H1 (cell line): ENCODE measurements around the gene RNF175. TPM values are rescaled to one million over a fixed set of nuclear protein-coding genes. Genes with fewer than 3 reads are reported as not detected.

Experiments used
- CTCF ChIA-PET: fragments of 300-600 bp; sonication (Branson Sonifier 250); formaldehyde crosslinking; loops from one replicate; lab custom pipeline; 2021; ENCODE audit not compliant: partially characterized antibody; lab: Charles Lee
- POLR2A ChIA-PET: fragments of 300-600 bp; sonication (Branson Sonifier 250); formaldehyde crosslinking; loops from one replicate; lab custom pipeline; 2021; ENCODE audit warnings: inconsistent platforms; ENCODE audit not compliant: partially characterized antibody; lab: Charles Lee
- DNase-seq, 2 experiments: peaks; one replicate each; pipeline versions ENCODE4 v3.0.0 to v3.0.0-alpha.2; 2010 to 2022; ENCODE audit warnings: low spot score in 2 of 2, low read depth in 1 of 2, mixed read lengths in 1 of 2
- FAIRE-seq: peaks from 2 replicates; lab custom pipeline; 2011; peaks lifted over from hg19 to GRCh38; lab: Jason Lieb, UNC
- H2AFZ ChIP-seq: 2 replicates; pipeline ENCODE4 v1.8.1; 2012; ENCODE audit warnings: low read length, inconsistent platforms
- H2AK5ac ChIP-seq: 2 replicates; pipeline ENCODE4 v1.6.1; 2013; ENCODE audit warnings: low read depth, low read length
- H2BK120ac ChIP-seq: replicated peaks from 2 replicates; pipeline ENCODE3; 2013; ENCODE audit warnings: low read depth, low read length, inconsistent platforms
- H2BK12ac ChIP-seq: 2 replicates; pipeline ENCODE4 v1.6.1; 2013; ENCODE audit warnings: low read depth, low read length
- H2BK15ac ChIP-seq: 2 replicates; pipeline ENCODE4 v1.6.1; 2013; ENCODE audit warnings: low read length
- H2BK20ac ChIP-seq: 2 replicates; pipeline ENCODE4 v1.6.1; 2013; ENCODE audit warnings: low read length
- H2BK5ac ChIP-seq: 2 replicates; pipeline ENCODE4 v1.6.1; 2013; ENCODE audit warnings: low read depth, low read length
- H3K14ac ChIP-seq: 2 replicates; pipeline ENCODE4 v1.6.1; 2013; ENCODE audit warnings: inconsistent platforms; ENCODE audit not compliant: insufficient read length
- H3K18ac ChIP-seq: 2 replicates; pipeline ENCODE4 v1.6.1; 2013; ENCODE audit warnings: low read length; ENCODE audit errors: extremely low read depth
- H3K23ac ChIP-seq: 2 replicates; pipeline ENCODE4 v1.6.1; 2013; ENCODE audit warnings: inconsistent platforms; ENCODE audit not compliant: insufficient read length
- H3K23me2 ChIP-seq: 2 replicates; pipeline ENCODE4 v1.6.1; 2013; ENCODE audit warnings: low read depth, low read length
- H3K27ac ChIP-seq: 2 replicates; pipeline ENCODE4 v1.6.1; 2011; ENCODE audit warnings: low read depth, low read length, inconsistent platforms
- H3K27me3 ChIP-seq, 4 experiments: replicated peaks in 1 of 4; 1 replicate in 1 of 4; 2 replicates in 3 of 4; pipeline versions ENCODE4 v1.6.1 to v1.8.1; 2011 to 2013; ENCODE audit warnings: low read length in 3 of 4, mild to moderate bottlenecking in 3 of 4, inconsistent platforms in 2 of 4, mixed read lengths in 2 of 4, moderate library complexity in 1 of 4; ENCODE audit not compliant: control insufficient read depth in 3 of 4, insufficient read depth in 3 of 4; ENCODE audit errors: extremely low read depth in 1 of 4
- H3K36me3 ChIP-seq, 4 experiments: 2 replicates each; pipeline versions ENCODE4 v1.6.1 to v1.8.1; 2011 to 2013; ENCODE audit warnings: mild to moderate bottlenecking in 4 of 4, low read length in 3 of 4, moderate library complexity in 2 of 4, control low read depth in 1 of 4, inconsistent platforms in 1 of 4; ENCODE audit not compliant: insufficient read depth in 4 of 4, control insufficient read depth in 2 of 4
- H3K4ac ChIP-seq: replicated peaks from 2 replicates; pipeline ENCODE3; 2013; ENCODE audit warnings: low read length, low read depth, mixed read lengths, inconsistent platforms; ENCODE audit not compliant: insufficient read length
- H3K4me1 ChIP-seq, 4 experiments: replicated peaks in 1 of 4; 1 replicate in 1 of 4; 2 replicates in 3 of 4; pipeline versions ENCODE4 v1.6.1 to v1.8.1; 2011 to 2013; ENCODE audit warnings: low read length in 3 of 4, inconsistent platforms in 2 of 4, mixed read lengths in 1 of 4; ENCODE audit not compliant: insufficient read depth in 4 of 4, control insufficient read depth in 3 of 4
- H3K4me2 ChIP-seq, 2 experiments: 2 replicates each; pipeline versions ENCODE4 v1.6.1 to v1.8.1; 2011 to 2013; ENCODE audit warnings: low read depth in 2 of 2, low read length in 2 of 2, control low read depth in 1 of 2, inconsistent platforms in 1 of 2, mild to moderate bottlenecking in 1 of 2; ENCODE audit not compliant: insufficient read depth in 1 of 2
- H3K4me3 ChIP-seq, 4 experiments: fragments of 200-600, 300-600 bp in 1 of 4; sonication (generic), shearing (Covaris generic), sonication (Bioruptor Twin) in 1 of 4; 2 replicates each; pipeline versions ENCODE4 v1.5.1 to v1.8.1; 2011 to 2016; ENCODE audit warnings: low read length in 4 of 4, low read depth in 3 of 4, control low read depth in 2 of 4, inconsistent platforms in 2 of 4, mild to moderate bottlenecking in 2 of 4, mixed read lengths in 1 of 4, moderate library complexity in 1 of 4; ENCODE audit not compliant: insufficient read depth in 2 of 4; ENCODE audit errors: extremely low read depth in 1 of 4
- H3K56ac ChIP-seq: replicated peaks from 2 replicates; pipeline ENCODE3; 2013; ENCODE audit warnings: low read depth, mild to moderate bottlenecking, mixed read lengths, low read length, inconsistent platforms; ENCODE audit not compliant: insufficient read length
- H3K79me1 ChIP-seq: 2 replicates; pipeline ENCODE4 v1.6.1; 2013; ENCODE audit warnings: low read depth, low read length, control low read depth
- H3K79me2 ChIP-seq, 2 experiments: 2 replicates each; pipeline versions ENCODE4 v1.6.1 to v1.8.1; 2012 to 2013; ENCODE audit warnings: low read length in 2 of 2, mild to moderate bottlenecking in 2 of 2, inconsistent platforms in 1 of 2; ENCODE audit not compliant: insufficient read depth in 2 of 2, control insufficient read depth in 1 of 2
- H3K9ac ChIP-seq, 4 experiments: replicated peaks in 1 of 4; 1 replicate in 1 of 4; 2 replicates in 3 of 4; pipeline versions ENCODE4 v1.6.1 to v1.8.1; 2011 to 2013; ENCODE audit warnings: low read depth in 3 of 4, low read length in 3 of 4, control low read depth in 2 of 4, mild to moderate bottlenecking in 2 of 4, moderate library complexity in 2 of 4, inconsistent platforms in 1 of 4; ENCODE audit errors: extremely low read depth in 1 of 4
- H3K9me3 ChIP-seq, 2 experiments: 2 replicates each; pipeline versions ENCODE4 v1.6.1 to v1.8.1; 2012 to 2013; ENCODE audit warnings: mild to moderate bottlenecking in 2 of 2, moderate library complexity in 2 of 2, control low read depth in 1 of 2, inconsistent platforms in 1 of 2, low read depth in 1 of 2, low read length in 1 of 2, mixed read lengths in 1 of 2; ENCODE audit not compliant: insufficient read depth in 2 of 2
- H4K20me1 ChIP-seq, 2 experiments: replicated peaks in 1 of 2; 2 replicates each; pipeline versions ENCODE3 to v1.8.1; 2011 to 2013; ENCODE audit warnings: inconsistent platforms in 2 of 2, low read length in 2 of 2, mild to moderate bottlenecking in 1 of 2; ENCODE audit not compliant: insufficient read depth in 2 of 2, control insufficient read depth in 1 of 2
- H4K5ac ChIP-seq: 2 replicates; pipeline ENCODE4 v1.6.1; 2013; ENCODE audit warnings: low read length, low read depth, mixed read lengths, inconsistent platforms; ENCODE audit not compliant: insufficient read length
- H4K8ac ChIP-seq: 2 replicates; pipeline ENCODE4 v1.8.0; 2013; ENCODE audit warnings: mild to moderate bottlenecking, moderate library complexity, low read length, inconsistent platforms; ENCODE audit not compliant: insufficient read depth; ENCODE audit errors: extremely low read depth
- H4K91ac ChIP-seq: replicated peaks from 2 replicates; pipeline ENCODE3; 2013; ENCODE audit warnings: low read length, mixed read lengths, inconsistent platforms; ENCODE audit not compliant: insufficient read length
- CEBPB ChIP-seq: IDR thresholded peaks from 2 replicates; pipeline ENCODE4 v1.6.1; 2012; ENCODE audit warnings: low read depth, low read length
- CTBP2 ChIP-seq: IDR thresholded peaks from 2 replicates; pipeline ENCODE4 v1.7.0; 2011; ENCODE audit warnings: borderline replicate concordance, mild to moderate bottlenecking, moderate library complexity, mixed read lengths, low read length; ENCODE audit not compliant: insufficient read depth, insufficient read length
- EP300 ChIP-seq, 2 experiments: IDR thresholded peaks; 1 replicate in 1 of 2; 2 replicates in 1 of 2; pipeline ENCODE4 v1.6.1; 2011 to 2012; ENCODE audit warnings: low read depth in 2 of 2, low read length in 2 of 2, mild to moderate bottlenecking in 2 of 2, borderline replicate concordance in 1 of 2, inconsistent platforms in 1 of 2, moderate library complexity in 1 of 2
- EZH2 ChIP-seq: fragments of 200-600 bp; sonication (generic); IDR thresholded peaks from 2 replicates; pipeline ENCODE4 v1.7.1; 2012; ENCODE audit warnings: low read depth, mild to moderate bottlenecking, moderate library complexity, low read length, inconsistent platforms; ENCODE audit not compliant: severe bottlenecking
- POLR2AphosphoS5 ChIP-seq: IDR thresholded peaks from 2 replicates; pipeline ENCODE4 v1.6.1; 2011; ENCODE audit warnings: low read depth, low read length
- RBBP5 ChIP-seq: IDR thresholded peaks from 2 replicates; pipeline ENCODE4 v1.7.1; 2012; ENCODE audit warnings: low read depth, mild to moderate bottlenecking, inconsistent platforms, low read length, moderate library complexity, borderline replicate concordance
- TAF1 ChIP-seq: IDR thresholded peaks from 2 replicates; pipeline ENCODE4 v1.6.1; 2011; ENCODE audit warnings: mild to moderate bottlenecking, low read depth, low read length
- TAF7 ChIP-seq: optimal IDR thresholded peaks from 2 replicates; pipeline ENCODE3; 2011; ENCODE audit warnings: low read depth, mild to moderate bottlenecking, inconsistent platforms, low read length, moderate library complexity, borderline replicate concordance
- TCF12 ChIP-seq: IDR thresholded peaks from 2 replicates; pipeline ENCODE4 v1.6.1; 2011; ENCODE audit warnings: low read depth, mild to moderate bottlenecking, low read length
- YY1 ChIP-seq: IDR thresholded peaks from 2 replicates; pipeline ENCODE4 v1.6.1; 2011; ENCODE audit warnings: low read depth, mild to moderate bottlenecking, low read length
- WGBS, 2 experiments: shearing (Covaris generic) in 1 of 2; methylation state at CpG; one replicate each; pipeline versions ENCODE4 v1.1.6 to v1.1.7; 2013 to 2015; ENCODE audit warnings: low lambda C conversion rate in 2 of 2, mixed read lengths in 2 of 2, inconsistent platforms in 1 of 2, low coverage in 1 of 2, missing lambda C conversion rate in 1 of 2; ENCODE audit not compliant: insufficient replicate concordance in 2 of 2, insufficient coverage in 1 of 2, insufficient read length in 1 of 2; ENCODE audit errors: extremely low coverage in 1 of 2, missing lambda C conversion rate in 1 of 2; 5-methylcytosine and 5-hydroxymethylcytosine counted together
- polyA plus RNA-seq, 7 experiments: library from polyadenylated mRNA; depleted of rRNA in 3 of 7; stranded (reverse) in 5 of 7; unstranded in 2 of 7; fragments of >200 nt in 5 of 7; fragments of 200-250 nt in 2 of 7; gene quantifications; 1 replicate in 5 of 7; 2 replicates in 1 of 7; 4 replicates in 1 of 7; pipeline versions ENCODE4 v1.2.1 to v1.2.3, GENCODE V29; 2011 to 2013; ENCODE audit warnings: missing spikeins in 2 of 7, mixed read lengths in 2 of 7
- total RNA-seq: library from RNA; stranded (reverse); fragmentation: NEBNext Ultra II Directional; extraction: Animal tissue kit (Norgen Biotek cat#: 25700); gene quantifications from 2 replicates; pipeline ENCODE4 v1.2.1, GENCODE V29; 2021

RNF175 gene
- total and polyA plus RNA-seq, 2 of the 8 experiments (the other 6 are each of a cell fraction or from before 2014, with no cell fraction given), result 7.9 to 9.8 TPM

- peak overlapping the region; percentile 87; the same call in 1 of the 2 replicates for H4K8ac ChIP-seq
- no peak overlapping the region for H3K27ac ChIP-seq
- H4K91ac ChIP-seq, result peak overlapping the region; percentile 98
- peak overlapping the region; percentile 87 for H2BK20ac ChIP-seq
- peak overlapping the region; percentile 30 for H2BK120ac ChIP-seq
- peak; percentile 85 to 97 for DNase-seq
- H4K20me1 ChIP-seq, result peaks cover 0 to 4% of the 10 kb centered on the region in 2 experiments
- H2BK12ac ChIP-seq, result peak overlapping the region; percentile 98
- peaks cover 0 to 18% (median 12%) of the 10 kb centered on the region in 4 experiments; a peak in 6 of 7 replicates for H3K4me1 ChIP-seq
- H2AK5ac ChIP-seq, result peak overlapping the region; percentile 75
- H3K9ac ChIP-seq, result peak overlapping the region in 3 of 4 experiments; percentile 71 to 82 (median 75); a peak in 6 of 7 replicates
- H3K9me3 ChIP-seq, result no peaks in the 10 kb centered on the region
- H2BK5ac ChIP-seq, result peak overlapping the region; percentile 97; the same call in 1 of the 2 replicates
- WGBS, 2 experiments, result 9% methylated on average over 37 of the region's 37 CpGs; no CpG with 5 or more reads in 1 of the 2 experiments
- no peak overlapping the region for H3K23ac ChIP-seq
- peaks cover 0 to 11% (median 8%) of the 10 kb centered on the region in 4 experiments; a peak in 5 of 7 replicates for H3K27me3 ChIP-seq
- no peak overlapping the region for H3K56ac ChIP-seq
- H3K23me2 ChIP-seq, result peaks cover 29% of the 10 kb centered on the region
- peak overlapping the region; percentile 64; the same call in 1 of the 2 replicates for H2AFZ ChIP-seq
- peak overlapping the region; percentile 59 to 94 (median 78) for H3K4me3 ChIP-seq
- H2BK15ac ChIP-seq, result peak overlapping the region; percentile 96
- FAIRE-seq, result peak; percentile 86
- H3K14ac ChIP-seq, result no peak overlapping the region
- H3K79me1 ChIP-seq, result peaks cover 4% of the 10 kb centered on the region; the same call in 1 of the 2 replicates
- peaks cover 12 to 19% of the 10 kb centered on the region in 2 experiments for H3K79me2 ChIP-seq
- no peaks in the 10 kb centered on the region for H3K36me3 ChIP-seq
- no peak overlapping the region for H4K5ac ChIP-seq
- CTCF ChIA-PET, result interaction anchor here (0.6 to 9.5 kb wide), 42 partner anchors 8 to 715 kb away, joined by 3 to 117 read pairs (median 4); no protein-coding TSS in a partner anchor
- H3K4ac ChIP-seq, result peak overlapping the region; percentile 30
- H3K4me2 ChIP-seq, result peak overlapping the region; percentile 85 to 96
- POLR2A ChIA-PET, result interaction anchor here (0.9 to 5.1 kb wide), 9 partner anchors 8 to 557 kb away, joined by 3 to 77 read pairs (median 6); no protein-coding TSS in a partner anchor
- H3K18ac ChIP-seq, result peak overlapping the region; percentile 95
- TF ChIP-seq TCF12 (no peak), POLR2AphosphoS5 (peak; percentile 80), CEBPB (0 out of 2 replicates have a peak, but pooled peaks have one; percentile 7), TAF7 (peak; percentile 50), EZH2 (peak; percentile 37), TAF1 (0 out of 2 replicates have a peak, but pooled peaks have one; percentile 16), EP300 (IDR thresholded peaks at IDR 0.05; ENCODE audit: borderline replicate concordance in 1 of 2, low read depth in 2 of 2, low read length in 2 of 2) (peak in 1 of 2 experiments; percentile 29; a peak in 1 of 3 replicates), CTBP2 (peak; percentile 44), YY1 (peak; percentile 58; the same call in 1 of the 2 replicates), RBBP5 (no peak)
Measured at GRCh38 chr4:153791746-153792617, 32.2 kb upstream of the RNF175 start.
